HG02870 (cell line): ENCODE results near the gene MYO1D.

Experiments
- ATAC-seq: cut with Tn5 transposase; IDR thresholded peaks from one replicate; pipeline ENCODE4 v1.9.1; 2021; ENCODE audit warnings: mild to moderate bottlenecking, moderate library complexity; ENCODE audit not compliant: unreplicated experiment

The MYO1D gene

DNA sequence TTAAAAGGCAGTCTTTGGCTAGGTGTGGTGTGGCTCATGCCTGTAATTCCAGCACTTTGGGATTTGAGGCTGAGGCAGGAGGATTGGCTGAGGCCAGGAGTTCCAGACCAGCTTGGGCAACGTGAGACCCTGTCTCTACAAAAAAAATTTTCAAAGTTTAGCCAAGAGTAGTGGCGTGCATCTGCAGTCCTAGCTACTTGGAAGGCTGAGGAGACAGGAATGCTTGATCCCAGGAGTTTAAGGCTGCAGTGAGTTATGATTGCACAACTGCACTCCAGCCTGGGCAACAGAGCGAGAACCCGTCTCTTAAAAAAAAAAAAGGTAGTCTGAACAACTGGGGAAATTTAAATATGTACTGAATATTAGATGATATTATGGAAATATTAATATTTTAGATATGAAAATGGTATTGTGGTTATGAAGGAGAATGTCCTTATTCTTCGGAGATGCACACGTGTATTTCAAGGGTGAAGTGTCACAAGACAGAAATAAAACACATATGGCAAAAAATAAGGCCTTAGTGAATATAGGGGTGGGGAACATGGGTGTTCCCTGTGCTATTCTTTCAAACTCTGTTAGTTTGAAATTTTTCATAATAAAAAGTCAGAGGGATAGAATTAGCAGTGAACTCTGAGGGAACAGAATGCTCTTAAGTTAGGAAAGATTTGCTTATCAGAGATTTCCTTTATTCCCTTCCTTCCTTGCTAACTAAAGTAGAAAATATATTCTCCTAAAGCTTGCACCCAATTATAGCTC is 245.4 kb downstream of the MYO1D start:
- ATAC-seq, result no peak

GRCh38 chr17:32629563-32630190 is 247.2 kb downstream of the MYO1D start:
- ATAC-seq, result no peak

DNA sequence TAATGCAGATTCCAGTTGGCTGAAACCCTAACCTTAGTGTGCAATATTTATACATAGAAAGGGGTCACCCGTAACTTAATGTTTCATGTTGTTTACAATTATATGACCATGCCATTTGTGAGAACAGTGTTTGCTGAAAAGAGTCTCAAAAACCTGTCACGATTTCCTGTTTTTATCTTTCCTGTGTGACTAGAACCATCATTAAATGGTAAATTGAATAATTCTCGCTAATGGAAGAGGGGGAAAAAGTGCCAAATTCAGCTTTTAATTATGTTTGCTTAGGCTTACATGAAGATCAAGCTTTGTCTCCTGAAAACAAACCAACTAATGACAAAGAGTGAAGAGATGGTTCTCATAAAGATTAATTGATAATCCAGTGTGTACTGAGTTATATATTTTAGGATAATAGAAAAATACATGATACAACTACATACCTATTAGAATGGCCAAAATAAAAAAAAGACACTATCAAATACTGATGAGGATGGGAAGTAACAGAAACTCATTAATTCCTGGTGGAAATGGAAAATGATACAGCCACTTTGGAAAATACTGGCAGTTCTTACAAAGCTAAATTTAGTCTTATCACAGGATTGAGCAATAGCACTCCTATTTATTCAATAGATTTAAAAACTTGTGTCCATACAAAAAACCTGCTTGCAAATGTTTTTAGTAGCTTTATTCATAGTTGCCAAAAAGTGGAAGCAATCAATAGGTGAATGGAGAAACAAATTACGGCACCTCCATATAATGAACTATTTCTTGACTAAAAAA is 248.5 kb downstream of the MYO1D start:
- ATAC-seq, result no peak

DNA sequence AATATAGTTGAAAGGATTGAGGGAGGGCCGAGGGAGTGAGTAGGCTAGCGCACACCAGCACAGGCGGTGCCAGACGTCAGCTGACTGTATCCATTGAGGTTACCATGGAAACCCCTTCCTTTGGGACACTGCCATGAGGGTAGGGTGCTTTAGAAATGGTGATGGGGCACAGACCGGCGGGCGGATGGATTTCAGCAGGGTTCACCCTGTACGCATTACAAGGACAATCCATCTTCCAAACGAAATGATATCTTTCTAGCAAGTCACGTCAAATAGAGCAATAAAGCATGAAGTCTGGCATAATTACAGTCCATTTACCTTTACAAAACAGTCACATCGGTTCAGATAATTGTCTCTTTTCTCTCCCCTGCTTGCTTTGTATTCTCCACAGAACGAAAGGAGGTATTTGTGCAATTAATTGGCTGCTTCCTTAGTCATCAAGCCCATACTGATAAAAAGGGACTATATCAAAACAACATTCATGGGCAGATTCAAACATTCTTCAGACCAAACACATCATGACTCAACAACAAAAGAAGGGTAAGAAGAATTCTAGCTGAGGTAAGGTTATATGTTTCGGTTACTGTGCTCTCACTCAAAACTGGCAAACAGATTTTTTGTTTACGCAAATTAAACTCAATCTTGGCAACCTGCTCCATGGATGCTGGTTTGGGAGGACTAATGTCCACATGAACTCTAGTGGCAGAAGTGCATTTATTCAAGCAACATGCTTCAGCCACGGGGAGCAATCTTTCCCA is 249.5 kb downstream of the MYO1D start:
- ATAC-seq, result no peak

GRCh38 chr17:32626379-32626791 is 250.5 kb downstream of the MYO1D start:
- no peak for ATAC-seq

DNA sequence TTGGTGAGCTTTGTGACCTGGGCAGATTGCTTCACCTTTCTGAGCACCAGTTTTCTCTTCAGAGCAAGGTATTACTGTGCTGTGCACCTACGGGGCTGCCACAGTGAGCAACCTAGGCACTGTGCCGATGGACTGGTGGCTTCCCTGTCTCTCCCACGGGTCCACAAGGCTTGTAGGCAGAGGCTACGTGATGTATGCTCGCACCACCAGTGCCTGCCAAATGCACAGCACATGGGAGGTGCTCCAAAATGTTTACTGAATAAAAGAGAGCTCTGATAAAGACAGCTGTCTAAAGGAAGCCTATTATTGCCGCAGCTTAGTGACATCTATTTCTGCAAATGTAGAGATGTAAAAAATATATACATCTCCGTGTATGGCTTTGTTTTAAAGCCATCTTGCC is 251.0 kb downstream of the MYO1D start:
- no peak for ATAC-seq

- ATAC-seq, result no peak
These were observed 253.7 kb downstream of the MYO1D start for GRCh38 chr17:32623196-32623595.

GRCh38 chr17:32622540-32622939 is 254.4 kb downstream of the MYO1D start:
- no peak for ATAC-seq

DNA sequence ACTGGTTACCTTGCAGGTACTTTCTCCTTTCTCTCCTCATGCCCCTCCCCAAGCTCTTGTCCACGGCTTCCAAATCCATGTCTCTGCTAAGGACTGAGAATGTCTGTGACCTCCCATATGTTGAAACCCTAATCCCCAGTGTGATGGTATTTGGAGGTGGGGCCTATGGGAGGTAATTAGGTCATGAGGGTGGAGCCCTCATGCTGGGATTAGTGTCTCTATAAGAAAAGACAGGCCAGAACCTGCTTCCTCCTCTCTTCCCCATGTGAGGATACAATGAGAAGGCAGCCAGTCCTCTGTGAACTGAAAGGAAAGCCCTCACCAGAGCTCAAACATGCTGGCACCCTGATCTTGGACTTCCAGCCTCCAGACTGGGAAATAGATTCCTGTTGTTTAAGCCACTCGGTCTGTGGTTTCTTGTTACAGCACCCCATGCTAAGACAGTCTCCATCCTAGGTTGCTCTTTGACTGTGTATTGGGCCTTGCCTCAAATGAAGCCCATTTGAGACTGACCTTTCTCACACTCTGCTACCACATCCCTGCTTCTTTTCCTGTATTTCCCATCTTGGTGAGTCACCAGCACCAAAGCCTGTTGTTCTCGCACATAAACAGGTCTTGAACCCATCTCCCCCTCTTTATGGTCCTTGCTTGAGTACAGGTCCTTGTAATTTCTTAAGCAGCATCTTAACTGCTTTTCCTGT is 255.2 kb downstream of the MYO1D start:
- ATAC-seq, result no peak

DNA sequence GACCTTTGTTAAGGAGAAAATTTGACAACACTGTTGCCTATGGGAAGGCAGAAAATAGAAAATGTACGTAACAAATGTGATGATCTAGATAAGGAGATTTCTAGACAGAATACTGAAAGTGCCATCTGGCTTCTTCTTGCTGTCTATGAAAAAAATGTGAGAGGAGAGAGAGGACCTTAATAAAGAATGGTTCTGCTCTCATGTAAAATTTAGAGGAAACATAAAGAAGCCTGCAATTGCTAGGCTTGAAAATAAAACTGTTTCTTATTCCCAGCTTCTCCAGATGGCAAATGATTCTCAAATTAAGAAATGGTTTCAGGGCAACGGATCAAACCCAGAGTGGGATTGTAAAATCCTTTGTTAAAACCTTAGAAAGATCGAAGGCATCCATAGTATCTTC is 261.6 kb downstream of the MYO1D start:
- no peak for ATAC-seq

DNA sequence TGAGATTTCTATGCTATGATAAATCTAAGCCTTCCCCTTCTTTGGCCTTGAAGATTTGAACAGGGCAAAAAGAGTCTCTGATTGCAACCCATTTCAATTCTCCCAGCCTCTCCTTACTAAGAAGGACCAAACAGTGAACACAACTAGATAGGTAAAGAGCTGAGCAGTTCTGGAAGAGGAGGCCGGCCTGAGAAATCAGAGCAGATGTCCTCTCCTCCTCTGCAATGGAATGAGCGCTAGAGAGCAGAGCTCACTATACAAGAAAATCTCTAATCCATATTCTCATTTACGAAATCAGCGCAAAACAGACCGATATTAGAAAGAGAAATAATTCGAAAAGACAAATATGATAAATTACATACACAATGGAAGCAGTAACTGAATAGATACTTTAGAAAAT is 266.0 kb downstream of the MYO1D start:
- no peak for ATAC-seq

DNA sequence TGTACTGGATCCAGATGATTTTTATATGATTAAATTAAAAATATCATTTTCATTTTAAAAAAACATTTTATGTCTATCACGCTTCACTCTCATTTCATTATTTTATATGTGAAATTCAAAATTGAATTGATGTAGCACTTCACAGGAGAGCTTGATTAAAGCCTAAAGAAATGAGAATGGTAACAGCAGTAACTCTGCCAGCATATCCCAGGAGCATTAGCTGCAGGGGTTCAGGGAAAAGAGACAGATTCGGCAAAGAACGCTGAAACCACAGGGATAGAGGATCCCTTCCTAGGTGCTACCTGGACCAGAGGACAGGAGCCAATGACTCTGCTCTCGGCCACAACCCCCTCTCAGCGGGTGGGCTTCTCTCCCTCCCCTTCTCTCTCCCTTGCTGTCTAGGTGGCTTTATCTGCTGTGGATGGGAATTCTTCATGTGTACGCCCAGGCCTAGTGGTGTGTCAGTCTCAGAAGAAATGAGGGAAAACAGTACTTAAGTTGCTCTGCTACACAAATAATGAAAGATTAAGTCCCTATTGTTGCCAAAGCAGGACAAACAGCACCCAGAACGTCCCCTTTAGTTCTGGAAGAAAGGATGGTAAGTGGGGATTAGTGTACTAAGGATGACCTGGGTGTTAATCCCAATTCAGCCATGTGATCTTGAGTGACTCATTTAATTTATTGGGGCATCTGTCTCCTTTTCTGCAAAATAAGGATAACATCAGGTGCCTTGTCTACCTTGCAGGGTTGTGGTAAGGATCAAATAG is 266.9 kb downstream of the MYO1D start:
- ATAC-seq, result no peak

- ATAC-seq, result no peak
These were observed 267.8 kb downstream of the MYO1D start for GRCh38 chr17:32609085-32609484.

GRCh38 chr17:32608267-32608666 is 268.7 kb downstream of the MYO1D start:
- no peak for ATAC-seq

- no peak for ATAC-seq
These were observed 272.0 kb downstream of the MYO1D start for GRCh38 chr17:32604966-32605365.

- ATAC-seq, result no peak
These were observed 274.5 kb downstream of the MYO1D start for GRCh38 chr17:32602396-32602795.

DNA sequence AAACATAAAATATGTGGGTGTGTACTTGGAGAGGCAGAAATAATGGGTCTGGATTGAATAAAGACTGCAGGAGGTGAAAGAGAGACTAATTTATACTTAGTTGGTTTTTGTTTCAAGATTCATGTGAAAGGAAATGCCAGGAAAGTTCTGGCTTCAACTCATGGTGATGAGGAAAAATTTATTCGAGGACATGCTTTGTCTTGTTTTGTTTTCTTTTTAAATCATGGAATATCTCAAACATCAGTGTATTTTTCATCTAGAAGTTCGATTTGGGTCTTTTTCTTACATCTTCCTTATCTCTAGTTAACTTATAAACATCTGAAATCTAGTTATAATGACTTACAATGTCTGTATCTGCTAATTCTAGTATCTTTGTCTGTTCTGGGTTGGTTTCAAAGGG is 275.1 kb downstream of the MYO1D start:
- ATAC-seq, result no peak

- no peak for ATAC-seq
These were observed 280.3 kb downstream of the MYO1D start for GRCh38 chr17:32596628-32597027.

DNA sequence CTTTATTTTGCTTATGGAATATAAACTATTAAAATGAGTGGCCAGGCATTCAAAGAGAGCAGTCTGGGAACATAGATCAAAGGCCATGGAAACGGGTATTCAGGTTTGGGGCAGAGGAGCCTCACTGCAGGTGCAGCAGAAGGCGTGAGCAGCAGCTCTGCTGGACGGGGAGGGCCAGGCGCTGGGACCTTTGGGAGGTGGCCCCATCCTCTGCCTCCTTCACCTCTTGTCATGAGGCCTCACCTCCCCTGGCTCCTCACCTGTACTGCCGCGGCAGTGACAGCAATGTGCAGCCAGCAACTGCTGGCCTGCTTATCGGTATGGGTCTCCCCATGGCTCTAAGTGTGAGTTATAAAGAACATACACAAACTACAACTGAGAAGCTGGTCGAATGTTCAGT is 280.7 kb downstream of the MYO1D start:
- no peak for ATAC-seq

GRCh38 chr17:32593003-32593402 is 283.9 kb downstream of the MYO1D start:
- ATAC-seq, result no peak
